ENCODE measurements around the gene PRKACA. TPM values are rescaled to one million over a fixed set of nuclear protein-coding genes. Genes with fewer than 3 reads are reported as not detected.
A peak's percentile ranks its signal among the peaks of the same experiment; 100 is the strongest.

Gene PRKACA
- total RNA-seq, 1 donor = 44.0 TPM

- TF ChIP-seq, protein P1, sequence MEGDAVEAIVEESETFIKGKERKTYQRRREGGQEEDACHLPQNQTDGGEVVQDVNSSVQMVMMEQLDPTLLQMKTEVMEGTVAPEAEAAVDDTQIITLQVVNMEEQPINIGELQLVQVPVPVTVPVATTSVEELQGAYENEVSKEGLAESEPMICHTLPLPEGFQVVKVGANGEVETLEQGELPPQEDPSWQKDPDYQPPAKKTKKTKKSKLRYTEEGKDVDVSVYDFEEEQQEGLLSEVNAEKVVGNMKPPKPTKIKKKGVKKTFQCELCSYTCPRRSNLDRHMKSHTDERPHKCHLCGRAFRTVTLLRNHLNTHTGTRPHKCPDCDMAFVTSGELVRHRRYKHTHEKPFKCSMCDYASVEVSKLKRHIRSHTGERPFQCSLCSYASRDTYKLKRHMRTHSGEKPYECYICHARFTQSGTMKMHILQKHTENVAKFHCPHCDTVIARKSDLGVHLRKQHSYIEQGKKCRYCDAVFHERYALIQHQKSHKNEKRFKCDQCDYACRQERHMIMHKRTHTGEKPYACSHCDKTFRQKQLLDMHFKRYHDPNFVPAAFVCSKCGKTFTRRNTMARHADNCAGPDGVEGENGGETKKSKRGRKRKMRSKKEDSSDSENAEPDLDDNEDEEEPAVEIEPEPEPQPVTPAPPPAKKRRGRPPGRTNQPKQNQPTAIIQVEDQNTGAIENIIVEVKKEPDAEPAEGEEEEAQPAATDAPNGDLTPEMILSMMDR (IDR thresholded peaks at IDR 0.05; ENCODE audit: insufficient read depth, low read length) = no peak
- no peak for DNase-seq (ENCODE audit: low read depth)
- H3K4me3 ChIP-seq (ENCODE audit: low read depth, low read length) = no peak overlapping the region
Observed at GRCh38 chr19:14103310-14103709, 14.3 kb downstream of the PRKACA start.

DNA sequence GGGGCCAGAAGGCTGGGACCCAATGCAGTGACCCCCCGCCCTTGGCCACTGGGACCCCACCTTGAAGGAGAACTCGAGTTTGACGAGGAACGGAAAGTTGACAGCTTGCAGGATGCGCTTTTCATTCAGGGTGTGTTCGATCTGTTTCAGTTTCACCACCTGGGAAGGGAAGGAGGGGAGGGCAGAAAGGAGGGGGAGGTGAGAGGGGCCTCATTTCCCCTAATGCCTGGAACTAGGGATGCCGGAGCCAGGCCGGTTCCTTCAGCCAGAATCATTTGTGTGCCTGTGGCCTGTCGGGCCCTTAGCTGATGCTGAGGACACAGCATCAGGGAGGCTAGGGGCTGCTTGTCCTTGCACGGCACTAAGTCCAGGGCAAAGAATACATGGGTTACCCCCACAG lies 14.8 kb downstream of the PRKACA start:
- DNase-seq (ENCODE audit: low read depth) = no peak
- TF ChIP-seq, protein P1 (IDR thresholded peaks at IDR 0.05; ENCODE audit: insufficient read depth, low read length) = no peak
- H3K4me3 ChIP-seq (ENCODE audit: low read depth, low read length) = no peak overlapping the region

GRCh38 chr19:14102102-14102696 lies 15.4 kb downstream of the PRKACA start:
- TF ChIP-seq, protein P1 (IDR thresholded peaks at IDR 0.05; ENCODE audit: insufficient read depth, low read length) = no peak
- DNase-seq (ENCODE audit: low read depth) = no peak
- no peak overlapping the region for H3K4me3 ChIP-seq (ENCODE audit: low read depth, low read length)

- no peak for DNase-seq (ENCODE audit: low read depth)
Observed at GRCh38 chr19:14101003-14101545, 16.5 kb downstream of the PRKACA start.

DNA sequence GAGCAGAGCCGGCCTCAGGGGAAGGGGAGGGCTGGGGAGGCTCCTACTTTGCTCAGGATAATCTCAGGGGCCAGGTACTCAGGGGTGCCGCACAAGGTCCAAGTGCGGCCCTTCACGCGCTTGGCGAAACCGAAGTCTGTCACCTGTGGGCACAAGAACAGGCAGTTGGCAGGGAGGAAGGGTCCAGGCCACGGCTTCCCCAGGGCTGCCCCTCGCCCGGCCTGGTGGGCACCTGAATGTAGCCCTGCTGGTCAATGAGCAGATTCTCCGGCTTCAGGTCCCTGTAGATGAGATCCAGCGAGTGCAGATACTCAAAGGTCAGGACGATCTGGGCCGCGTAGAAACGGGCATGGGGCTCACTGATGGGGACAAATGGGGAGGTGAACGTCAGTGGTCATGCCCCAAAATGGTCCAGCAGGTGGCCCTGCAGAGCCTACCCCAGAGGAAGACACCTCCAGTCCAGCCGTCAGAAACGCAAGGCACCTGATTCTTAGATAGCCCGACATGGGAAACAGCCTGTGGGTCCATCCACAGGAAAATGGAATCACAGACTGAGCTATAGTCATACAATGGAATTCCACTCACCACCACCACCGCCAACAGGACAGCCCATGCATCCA lies 19.9 kb downstream of the PRKACA start:
- H3K4me3 ChIP-seq (ENCODE audit: low read depth, low read length) = no peak overlapping the region
- TF ChIP-seq, protein P1 (IDR thresholded peaks at IDR 0.05; ENCODE audit: insufficient read depth, low read length) = peak; percentile 26
- no peak for DNase-seq (ENCODE audit: low read depth)

More at GRCh38 chr19:14101003-14101545, 16.5 kb downstream of the PRKACA start:
- TF ChIP-seq, protein P1 (IDR thresholded peaks at IDR 0.05; ENCODE audit: insufficient read depth, low read length) = no peak
- H3K4me3 ChIP-seq (ENCODE audit: low read depth, low read length) = no peak overlapping the region

- H3K4me3 ChIP-seq (ENCODE audit: low read depth, low read length) = no peak overlapping the region
- TF ChIP-seq, protein P1 (IDR thresholded peaks at IDR 0.05; ENCODE audit: insufficient read depth, low read length) = no peak
- DNase-seq (ENCODE audit: low read depth) = no peak
Observed at GRCh38 chr19:14096272-14096992, 21.1 kb downstream of the PRKACA start.

All from fibroblast of the aortic adventitia (primary cell).